Naive thymus-derived CD8-positive, alpha-beta T cell (primary cell): ENCODE measurements around the gene APBA2. TPM values are rescaled to one million over a fixed set of nuclear protein-coding genes. Genes with fewer than 3 reads are reported as not detected.

ENCODE experiments used
- ATAC-seq, 2 donors: fragments of 150-1000 bp; cut with Tn5 transposase in 1 of 2; sonication (Bioruptor Pico), chemical (Tn5 transposase) in 1 of 2; 1 replicate in 1 of 2; 2 replicates in 1 of 2; pipeline ENCODE4 v1.10.0; 2021; ENCODE audit warnings: mild to moderate bottlenecking in 2 of 2, moderate library complexity in 2 of 2
- POLR2A ChIA-PET: fragments of 350-600 bp; sonication (Branson Sonifier 250); formaldehyde crosslinking; loops from one replicate; lab custom pipeline; 2021; ENCODE audit warnings: antibody characterized with exemption; lab: Charles Lee
- DNase-seq, 10 donors: peaks; one replicate each; pipeline versions ENCODE4 v3.0.0 to v3.0.0-alpha.2; 2020 to 2022
- H3K27ac Mint-ChIP-seq, 10 donors: one replicate each; pipeline ENCODE4 v1.8.0; 2020 to 2022; ENCODE audit warnings: mild to moderate bottlenecking in 10 of 10, mixed read lengths in 10 of 10, moderate library complexity in 4 of 10, inconsistent platforms in 1 of 10
- H3K27me3 Mint-ChIP-seq, 5 donors: one replicate each; pipeline ENCODE4 v1.8.0; 2021 to 2022; ENCODE audit warnings: mixed read lengths in 5 of 5
- H3K36me3 Mint-ChIP-seq, 3 donors: one replicate each; pipeline ENCODE4 v1.8.0; 2020 to 2022; ENCODE audit warnings: mixed read lengths in 3 of 3, mild to moderate bottlenecking in 2 of 3, inconsistent platforms in 1 of 3
- H3K4me1 Mint-ChIP-seq, 4 donors: one replicate each; pipeline ENCODE4 v1.8.0; 2021 to 2022; ENCODE audit warnings: mixed read lengths in 4 of 4
- H3K4me3 Mint-ChIP-seq, 10 donors: one replicate each; pipeline ENCODE4 v1.8.0; 2020 to 2022; ENCODE audit warnings: mild to moderate bottlenecking in 10 of 10, mixed read lengths in 10 of 10, moderate library complexity in 6 of 10, inconsistent platforms in 1 of 10
- H3K9me3 Mint-ChIP-seq, 9 donors: one replicate each; pipeline ENCODE4 v1.8.0; 2020 to 2022; ENCODE audit warnings: mixed read lengths in 9 of 9, mild to moderate bottlenecking in 3 of 9, inconsistent platforms in 1 of 9, moderate library complexity in 1 of 9
- polyA plus RNA-seq, 3 donors: library from polyadenylated mRNA; unstranded; fragments of 300-500 nt; fragmentation: Illumina TruSeq; gene quantifications; one replicate each; pipeline ENCODE4 v1.2.3, GENCODE V29; 2021
- total RNA-seq, 8 experiments: library from RNA in 2 of 8; stranded (reverse) in 2 of 8; gene quantifications; one replicate each; pipeline ENCODE4 v1.2.3 and lab custom pipeline; 2021 to 2026

Gene APBA2
- total and polyA plus RNA-seq, 5 experiments from 2014 or later = 75.5 to 216 (median 164) TPM

GRCh38 chr15:28954466-28955159 is 68.8 kb downstream of the APBA2 start:
- peaks cover 0 to 4% (median 4%) of the 10 kb centered on the region in 3 donors for H3K36me3 Mint-ChIP-seq
- no peaks in the 10 kb centered on the region for H3K9me3 Mint-ChIP-seq
- H3K27me3 Mint-ChIP-seq = peaks cover 0 to 1% (median 0%) of the 10 kb centered on the region in 5 donors
- peak in 1 of 2 donors; percentile 11 for ATAC-seq
- POLR2A ChIA-PET = interaction anchor here (0.7 to 2.1 kb wide), 9 partner anchors 8 to 69 kb away, joined by 3 to 12 read pairs (median 4); partner anchors contain the start of gene APBA2
- H3K27ac Mint-ChIP-seq = peak overlapping the region; percentile 88 to 96 (median 93)
- peak in 1 of 10 donors; percentile 15 for DNase-seq
- H3K4me3 Mint-ChIP-seq = peak overlapping the region; percentile 62 to 87 (median 82)
- peaks cover 55 to 88% (median 86%) of the 10 kb centered on the region in 4 donors for H3K4me1 Mint-ChIP-seq

GRCh38 chr15:28955160-28955992 is 69.6 kb downstream of the APBA2 start:
- POLR2A ChIA-PET = interaction anchor here (0.8 to 2.1 kb wide), 6 partner anchors 8 to 70 kb away, joined by 3 to 12 read pairs (median 4); partner anchors contain the start of gene APBA2
- H3K9me3 Mint-ChIP-seq = no peaks in the 10 kb centered on the region
- peaks cover 49 to 85% (median 83%) of the 10 kb centered on the region in 4 donors for H3K4me1 Mint-ChIP-seq
- H3K4me3 Mint-ChIP-seq = peak overlapping the region; percentile 62 to 87 (median 82)
- peaks cover 0 to 4% (median 2%) of the 10 kb centered on the region in 3 donors for H3K36me3 Mint-ChIP-seq
- H3K27ac Mint-ChIP-seq = peak overlapping the region; percentile 88 to 96 (median 93)
- DNase-seq = peak in 6 of 10 donors; percentile 18 to 58 (median 45)
- ATAC-seq = peak; percentile 78 to 80
- H3K27me3 Mint-ChIP-seq = peaks cover 0 to 1% (median 0%) of the 10 kb centered on the region in 5 donors

DNA sequence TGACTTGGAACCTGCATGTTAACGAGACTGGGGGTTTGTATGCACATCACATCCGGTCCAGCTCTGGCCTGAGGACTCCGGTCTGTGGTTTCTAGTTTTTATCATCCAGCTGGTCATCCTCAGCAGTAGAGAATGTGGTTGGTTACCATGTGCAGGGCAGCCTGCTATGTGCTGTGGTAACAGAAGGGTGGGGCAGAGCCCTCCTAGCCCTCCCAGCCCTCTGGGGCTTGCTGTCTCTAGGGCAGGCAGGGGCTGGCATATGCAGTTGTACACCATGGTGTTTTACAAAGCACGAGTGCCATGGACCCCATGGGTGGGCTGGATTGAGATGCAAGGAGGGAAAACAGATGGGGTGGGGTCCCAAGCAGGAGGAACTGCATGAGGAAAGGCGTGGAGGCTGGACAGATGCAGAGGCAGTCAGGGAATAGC is 70.2 kb downstream of the APBA2 start:
- no peaks in the 10 kb centered on the region for H3K27me3 Mint-ChIP-seq
- POLR2A ChIA-PET = interaction anchor here (1.0 to 2.1 kb wide), 5 partner anchors 9 to 65 kb away, joined by 3 to 12 read pairs (median 7); no protein-coding TSS in a partner anchor
- peak overlapping the region in 8 of 10 donors; percentile 28 to 87 (median 82) for H3K4me3 Mint-ChIP-seq
- peak in 1 of 10 donors; percentile 5 for DNase-seq
- peaks cover 0 to 4% (median 2%) of the 10 kb centered on the region in 3 donors for H3K36me3 Mint-ChIP-seq
- H3K4me1 Mint-ChIP-seq = peaks cover 51 to 89% (median 85%) of the 10 kb centered on the region in 4 donors
- H3K9me3 Mint-ChIP-seq = no peaks in the 10 kb centered on the region
- no peak for ATAC-seq
- H3K27ac Mint-ChIP-seq = peak overlapping the region; percentile 18 to 95 (median 92)

DNA sequence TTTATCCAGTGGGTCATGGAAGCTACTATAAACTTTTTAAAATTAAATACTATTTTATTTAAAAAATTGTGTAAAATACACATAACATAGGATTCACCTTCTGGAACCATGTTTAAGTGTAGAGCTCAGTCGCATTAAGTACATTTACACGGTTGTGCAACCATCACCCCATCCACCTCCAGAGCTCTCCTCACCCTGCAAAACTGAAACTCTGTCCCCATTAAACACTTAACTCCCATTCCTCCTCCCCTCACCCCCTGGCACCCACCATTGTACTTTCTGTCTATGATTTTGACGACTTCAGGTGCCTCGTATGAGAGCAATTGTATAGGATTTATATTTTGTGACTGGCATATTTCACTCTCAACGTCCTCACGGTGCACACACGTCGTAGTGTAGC is 70.7 kb downstream of the APBA2 start:
- POLR2A ChIA-PET = interaction anchor here (0.9 to 2.1 kb wide), 4 partner anchors 10 to 73 kb away, joined by 4 to 12 read pairs (median 9); no protein-coding TSS in a partner anchor
- H3K27ac Mint-ChIP-seq = peak overlapping the region; percentile 24 to 94 (median 77)
- DNase-seq (peak in 1 of 10 donors; percentile 1), ATAC-seq (no peak)
- peaks cover 0 to 8% (median 7%) of the 10 kb centered on the region in 3 donors for H3K36me3 Mint-ChIP-seq
- H3K27me3 Mint-ChIP-seq = no peaks in the 10 kb centered on the region
- H3K4me1 Mint-ChIP-seq = peaks cover 55 to 94% (median 89%) of the 10 kb centered on the region in 4 donors
- peak overlapping the region in 9 of 10 donors; percentile 12 to 84 (median 60) for H3K4me3 Mint-ChIP-seq
- H3K9me3 Mint-ChIP-seq = no peaks in the 10 kb centered on the region

GRCh38 chr15:28957606-28958498 is 72.1 kb downstream of the APBA2 start:
- Mint-ChIP-seq H3K27me3 (no peaks in the 10 kb centered on the region), H3K36me3 (peaks cover 0 to 10% (median 10%) of the 10 kb centered on the region in 3 donors), H3K27ac (peak overlapping the region; percentile 34 to 92 (median 82)), H3K9me3 (no peaks in the 10 kb centered on the region), H3K4me1 (peaks cover 55 to 93% (median 84%) of the 10 kb centered on the region in 4 donors), H3K4me3 (peak overlapping the region in 7 of 10 donors; percentile 16 to 82 (median 57))
- ATAC-seq = no peak
- POLR2A ChIA-PET = interaction anchor here (0.7 kb wide), 1 partner anchor 11 kb away, joined by 5 read pairs; no protein-coding TSS in a partner anchor
- no peak for DNase-seq

GRCh38 chr15:28959326-28959725 is 73.6 kb downstream of the APBA2 start:
- DNase-seq (no peak), ATAC-seq (no peak)
- peak overlapping the region in 8 of 10 donors; percentile 9 to 91 (median 72) for H3K27ac Mint-ChIP-seq
- H3K36me3 Mint-ChIP-seq = peaks cover 4 to 20% (median 13%) of the 10 kb centered on the region in 3 donors
- H3K4me1 Mint-ChIP-seq = peaks cover 48 to 92% (median 81%) of the 10 kb centered on the region in 4 donors
- H3K9me3 Mint-ChIP-seq = no peaks in the 10 kb centered on the region
- POLR2A ChIA-PET = interaction anchor here (0.7 kb wide), 1 partner anchor 70 kb away, joined by 3 read pairs; no protein-coding TSS in a partner anchor
- peak overlapping the region in 2 of 10 donors; percentile 33 to 82 for H3K4me3 Mint-ChIP-seq
- H3K27me3 Mint-ChIP-seq = no peaks in the 10 kb centered on the region

GRCh38 chr15:28960979-28961378 is 75.2 kb downstream of the APBA2 start:
- peak overlapping the region in 2 of 10 donors; percentile 15 to 41 for H3K4me3 Mint-ChIP-seq
- peak overlapping the region in 7 of 10 donors; percentile 33 to 73 (median 43) for H3K27ac Mint-ChIP-seq
- H3K9me3 Mint-ChIP-seq = no peaks in the 10 kb centered on the region
- ATAC-seq (no peak), DNase-seq (no peak)
- H3K4me1 Mint-ChIP-seq = peaks cover 37 to 87% (median 73%) of the 10 kb centered on the region in 4 donors
- H3K36me3 Mint-ChIP-seq = peaks cover 4 to 24% (median 14%) of the 10 kb centered on the region in 3 donors
- POLR2A ChIA-PET = no interaction called here
- no peaks in the 10 kb centered on the region for H3K27me3 Mint-ChIP-seq

DNA sequence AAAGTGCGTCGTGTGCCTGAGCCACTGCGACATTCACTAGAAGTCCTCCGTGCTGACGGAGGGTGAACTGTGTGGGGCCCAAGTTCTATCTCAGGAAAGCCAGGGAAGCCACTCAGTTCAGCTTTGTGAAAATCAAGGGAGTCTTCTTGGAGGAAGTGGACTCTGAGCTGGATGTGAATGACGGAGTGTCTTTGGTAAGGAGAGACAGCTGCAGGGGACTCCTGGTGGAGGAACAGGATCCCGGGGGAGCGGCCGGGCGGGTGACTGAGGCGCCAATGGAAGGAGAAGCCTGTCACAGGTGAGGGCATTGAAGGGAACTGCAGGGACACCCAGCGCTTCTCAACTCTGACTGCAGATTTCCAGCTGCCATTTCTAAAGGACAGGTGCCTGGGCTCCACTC is 75.6 kb downstream of the APBA2 start:
- peak overlapping the region in 1 of 10 donors; percentile 41 for H3K4me3 Mint-ChIP-seq
- peaks cover 38 to 87% (median 73%) of the 10 kb centered on the region in 4 donors for H3K4me1 Mint-ChIP-seq
- DNase-seq (no peak), ATAC-seq (no peak)
- H3K36me3 Mint-ChIP-seq = peaks cover 4 to 24% (median 14%) of the 10 kb centered on the region in 3 donors
- H3K27me3 Mint-ChIP-seq = no peaks in the 10 kb centered on the region
- H3K27ac Mint-ChIP-seq = peak overlapping the region in 7 of 10 donors; percentile 33 to 73 (median 43)
- POLR2A ChIA-PET = no interaction called here
- H3K9me3 Mint-ChIP-seq = no peaks in the 10 kb centered on the region

- POLR2A ChIA-PET = no interaction called here
- Mint-ChIP-seq H3K9me3 (no peaks in the 10 kb centered on the region), H3K36me3 (peaks cover 4 to 26% (median 12%) of the 10 kb centered on the region in 3 donors), H3K27me3 (no peaks in the 10 kb centered on the region), H3K4me1 (peaks cover 39 to 86% (median 67%) of the 10 kb centered on the region in 4 donors), H3K27ac (peak overlapping the region in 7 of 10 donors; percentile 40 to 83 (median 71)), H3K4me3 (peak overlapping the region in 2 of 10 donors; percentile 18 to 29)
- DNase-seq (peak in 1 of 10 donors; percentile 3), ATAC-seq (peak in 1 of 2 donors; percentile 28)
Measured at GRCh38 chr15:28962851-28963710, 77.3 kb downstream of the APBA2 start.

DNA sequence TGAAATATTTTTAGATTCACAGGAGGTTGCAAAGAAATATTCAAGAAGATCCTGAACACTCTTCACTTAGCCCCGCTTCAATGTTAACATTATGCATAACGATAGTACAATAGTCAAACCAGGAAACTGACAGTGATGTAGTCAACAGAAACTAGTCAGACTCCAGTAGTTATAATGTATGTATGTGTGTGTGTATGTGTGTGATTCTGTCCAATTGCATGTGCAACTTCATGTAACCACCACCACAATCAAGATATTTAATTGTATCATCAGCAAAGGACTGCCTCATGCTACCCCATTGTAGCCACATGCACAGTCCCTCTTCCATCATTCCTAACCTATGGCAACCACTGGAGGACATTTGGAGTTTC is 77.9 kb downstream of the APBA2 start:
- peak in 1 of 10 donors; percentile 2 for DNase-seq
- Mint-ChIP-seq H3K4me1 (peaks cover 41 to 86% (median 67%) of the 10 kb centered on the region in 4 donors), H3K27ac (peak overlapping the region in 6 of 10 donors; percentile 15 to 83 (median 39)), H3K9me3 (no peaks in the 10 kb centered on the region), H3K36me3 (peaks cover 4 to 33% (median 12%) of the 10 kb centered on the region in 3 donors), H3K4me3 (peak overlapping the region in 1 of 10 donors; percentile 18), H3K27me3 (no peaks in the 10 kb centered on the region)
- no peak for ATAC-seq
- POLR2A ChIA-PET = interaction anchor here (0.7 kb wide), 2 partner anchors 10 to 63 kb away, joined by 3 to 4 read pairs; no protein-coding TSS in a partner anchor
